B cell (primary cell): ENCODE measurements around the gene ZNF253. TPM values are rescaled to one million over a fixed set of nuclear protein-coding genes. Genes with fewer than 3 reads are reported as not detected.

Source experiments
- ATAC-seq: fragments of 200-7000 bp; cut with Tn5 transposase; one replicate; pipeline ENCODE4 v1.10.0; 2021; ENCODE audit warnings: low read depth, mild to moderate bottlenecking, moderate number of reproducible peaks, moderate library complexity
- CTCF ChIA-PET: fragments of 350-600 bp; sonication (Branson Sonifier 250); formaldehyde crosslinking; loops from one replicate; lab custom pipeline; 2021; ENCODE audit warnings: antibody characterized with exemption, inconsistent platforms; lab: Charles Lee
- POLR2A ChIA-PET: fragments of 350-600 bp; sonication (Branson Sonifier 250); formaldehyde crosslinking; loops from one replicate; lab custom pipeline; 2021; ENCODE audit warnings: antibody characterized with exemption; lab: Charles Lee
- DNase-seq: peaks from one replicate; pipeline ENCODE4 v3.0.0; 2013
- H2AFZ ChIP-seq: 2 replicates; pipeline ENCODE4 v1.6.1; 2012; ENCODE audit warnings: mild to moderate bottlenecking, low read depth, low read length; ENCODE audit not compliant: insufficient read depth, poor library complexity, severe bottlenecking
- H3K27ac ChIP-seq, 2 donors: 1 replicate in 1 of 2; 2 replicates in 1 of 2; pipeline ENCODE4 v1.5.1; 2012 to 2013; ENCODE audit warnings: low read length in 2 of 2, mild to moderate bottlenecking in 2 of 2, moderate library complexity in 1 of 2
- H3K27me3 ChIP-seq, 4 experiments: fragments of 200-600 bp in 1 of 4; sonication (generic) in 1 of 4; replicated peaks in 1 of 4; 1 replicate in 2 of 4; 2 replicates in 2 of 4; pipeline versions ENCODE4 v1.6.1 to v1.7.0; 2013 to 2016; ENCODE audit warnings: low read length in 3 of 4, mild to moderate bottlenecking in 2 of 4, mixed read lengths in 1 of 4, moderate library complexity in 1 of 4; ENCODE audit not compliant: insufficient read depth in 4 of 4, control insufficient read depth in 3 of 4; ENCODE audit errors: control extremely low read depth in 1 of 4
- H3K36me3 ChIP-seq, 2 experiments: replicated peaks in 1 of 2; 1 replicate in 1 of 2; 2 replicates in 1 of 2; pipeline versions ENCODE4 v1.6.1 to v1.7.1; 2013; ENCODE audit warnings: low read length in 1 of 2; ENCODE audit not compliant: insufficient read depth in 2 of 2, control insufficient read depth in 1 of 2; ENCODE audit errors: control extremely low read depth in 1 of 2, extremely low read depth in 1 of 2
- H3K4me1 ChIP-seq, 2 donors: fragments of 200-600 bp in 1 of 2; sonication (generic) in 1 of 2; 1 replicate in 1 of 2; 2 replicates in 1 of 2; pipeline versions ENCODE4 v1.5.1 to v1.6.1; 2013 to 2017; ENCODE audit warnings: low read length in 2 of 2; ENCODE audit not compliant: control insufficient read depth in 2 of 2, insufficient read depth in 2 of 2
- H3K4me2 ChIP-seq: replicated peaks from 2 replicates; pipeline ENCODE3; 2012; ENCODE audit warnings: mild to moderate bottlenecking, low read depth, low read length; ENCODE audit not compliant: poor library complexity, severe bottlenecking
- H3K4me3 ChIP-seq, 5 experiments: fragments of 200-600 bp in 1 of 5; sonication (generic) in 1 of 5; 1 replicate in 3 of 5; 2 replicates in 2 of 5; pipeline versions ENCODE4 v1.5.1 to v1.7.0; 2011 to 2016; ENCODE audit warnings: low read length in 4 of 5, mild to moderate bottlenecking in 4 of 5, low read depth in 2 of 5, control low read depth in 1 of 5, moderate library complexity in 1 of 5; ENCODE audit not compliant: insufficient read depth in 1 of 5; ENCODE audit errors: control extremely low read depth in 1 of 5, extremely low read depth in 1 of 5
- H3K79me2 ChIP-seq: fragments of 200-600 bp; sonication (generic); one replicate; pipeline ENCODE4 v1.6.0; 2016; ENCODE audit warnings: low read length; ENCODE audit not compliant: control insufficient read depth, insufficient read depth
- H3K9ac ChIP-seq: fragments of 200-600 bp; sonication (generic); 2 replicates; pipeline ENCODE4 v1.6.1; 2017; ENCODE audit warnings: mild to moderate bottlenecking, low read length, moderate library complexity
- H3K9me3 ChIP-seq, 3 donors: one replicate each; pipeline versions ENCODE4 v1.6.1 to v1.7.1; 2013; ENCODE audit warnings: low read length in 2 of 3; ENCODE audit not compliant: control insufficient read depth in 2 of 3, insufficient read depth in 1 of 3; ENCODE audit errors: control extremely low read depth in 1 of 3
- H4K20me1 ChIP-seq: 2 replicates; pipeline ENCODE4 v1.6.0; 2012; ENCODE audit warnings: mild to moderate bottlenecking, low read length; ENCODE audit not compliant: insufficient read depth, control insufficient read depth, poor library complexity, severe bottlenecking
- H3K27ac Mint-ChIP-seq: one replicate; pipeline ENCODE4 v1.8.0; 2021; ENCODE audit warnings: mixed read lengths
- H3K27me3 Mint-ChIP-seq: one replicate; pipeline ENCODE4 v1.8.0; 2021; ENCODE audit warnings: mixed read lengths
- H3K4me1 Mint-ChIP-seq: one replicate; pipeline ENCODE4 v1.8.0; 2021; ENCODE audit warnings: mixed read lengths
- H3K4me3 Mint-ChIP-seq: one replicate; pipeline ENCODE4 v1.8.0; 2021; ENCODE audit warnings: mixed read lengths
- H3K9me3 Mint-ChIP-seq: one replicate; pipeline ENCODE4 v1.8.0; 2022; ENCODE audit warnings: mixed read lengths; ENCODE audit not compliant: insufficient read depth
- CTCF ChIP-seq: fragments of 200-600 bp; IDR thresholded peaks from one replicate; pipeline ENCODE4 v1.8.0; 2022; ENCODE audit warnings: antibody characterized with exemption, mild to moderate bottlenecking
- EZH2 ChIP-seq: IDR thresholded peaks from 2 replicates; pipeline ENCODE4 v1.6.1; 2012; ENCODE audit warnings: borderline replicate concordance, low read depth, mild to moderate bottlenecking, moderate library complexity, low read length; ENCODE audit not compliant: insufficient read depth, poor library complexity, severe bottlenecking
- WGBS: methylation state at CpG from one replicate; pipeline ENCODE4 v1.1.5; 2013; ENCODE audit warnings: missing lambda C conversion rate; ENCODE audit not compliant: insufficient coverage; 5-methylcytosine and 5-hydroxymethylcytosine counted together
- intact Hi-C: fragments of 100-400 bp; cut with micrococcal nuclease; formaldehyde crosslinking; loops from one replicate; pipeline ENCODE4 v1.10.0; 2022
- polyA plus RNA-seq: library from polyadenylated mRNA; depleted of rRNA; stranded (reverse); fragments of >200 nt; gene quantifications from 2 replicates; pipeline ENCODE4 v1.2.3, GENCODE V29; 2012
- total RNA-seq, 2 donors: library from RNA; stranded (reverse); fragments of 120-200 nt in 1 of 2; gene quantifications; 1 replicate in 1 of 2; 2 replicates in 1 of 2; pipeline versions ENCODE4 v1.2.3 to v1.2.4, GENCODE V29; 2013 to 2022

ZNF253 gene
- total and polyA plus RNA-seq, 2 donors (not counting 1 experiment from before 2014, with no cell fraction given): 5.5 to 28.6 TPM

GRCh38 chr19:19877724-19878123 is 12.0 kb downstream of the ZNF253 start:
- Histone ChIP-seq H3K9ac (no peak overlapping the region), H3K27ac (no peak overlapping the region), H3K36me3 (peaks cover 2 to 22% of the 10 kb centered on the region in 2 experiments), H3K79me2 (peaks cover 77% of the 10 kb centered on the region), H3K27me3 (no peaks in the 10 kb centered on the region), H3K4me1 (no peaks in the 10 kb centered on the region), H3K9me3 (peaks cover 0 to 5% (median 3%) of the 10 kb centered on the region in 3 donors), H3K4me3 (no peak overlapping the region), H4K20me1 (peaks cover 6% of the 10 kb centered on the region), H2AFZ (no peak overlapping the region), H3K4me2 (no peak overlapping the region)
- TF ChIP-seq CTCF (no peak), EZH2 (no peak)
- ChIA-PET POLR2A (no interaction called here), CTCF (no interaction called here)
- ATAC-seq (no peak), DNase-seq (no peak)
- WGBS: no CpG with 5 or more reads among the region's 4 CpGs
- no peaks in the 10 kb centered on the region for H3K27me3 Mint-ChIP-seq
- H3K27ac Mint-ChIP-seq: no peak overlapping the region
- peaks cover 4% of the 10 kb centered on the region for H3K4me1 Mint-ChIP-seq
- H3K4me3 Mint-ChIP-seq: no peak overlapping the region
- H3K9me3 Mint-ChIP-seq: no peaks in the 10 kb centered on the region
- intact Hi-C loops: no loop called here

- intact Hi-C loops: no loop called here
These were observed 18.9 kb downstream of the ZNF253 start for GRCh38 chr19:19884583-19884982.

More at GRCh38 chr19:19884583-19884982, 18.9 kb downstream of the ZNF253 start:
- ChIA-PET POLR2A (no interaction called here), CTCF (no interaction called here)
- H3K4me1 Mint-ChIP-seq: no peaks in the 10 kb centered on the region
- no peak overlapping the region for H3K4me3 Mint-ChIP-seq
- peaks cover 4% of the 10 kb centered on the region for H3K9me3 Mint-ChIP-seq
- H3K4me1 ChIP-seq: no peaks in the 10 kb centered on the region
- ATAC-seq: no peak
- TF ChIP-seq EZH2 (no peak), CTCF (no peak)
- no peak overlapping the region for H3K27ac Mint-ChIP-seq
- H3K27me3 Mint-ChIP-seq: no peaks in the 10 kb centered on the region
- WGBS: no CpG with 5 or more reads among the region's 1 CpG
- peaks cover 3 to 26% (median 8%) of the 10 kb centered on the region in 3 donors for H3K9me3 ChIP-seq
- H3K27me3 ChIP-seq: no peaks in the 10 kb centered on the region
- peaks cover 26% of the 10 kb centered on the region for H3K79me2 ChIP-seq
- H3K9ac ChIP-seq: no peak overlapping the region
- no peak overlapping the region for H3K4me3 ChIP-seq
- no peak overlapping the region for H3K27ac ChIP-seq
- H2AFZ ChIP-seq: no peak overlapping the region
- peaks cover 3 to 25% of the 10 kb centered on the region in 2 experiments for H3K36me3 ChIP-seq
- DNase-seq: no peak
- H3K4me2 ChIP-seq: no peak overlapping the region
- H4K20me1 ChIP-seq: no peaks in the 10 kb centered on the region
